ENCODE measurements around the gene EMILIN2.

DNA sequence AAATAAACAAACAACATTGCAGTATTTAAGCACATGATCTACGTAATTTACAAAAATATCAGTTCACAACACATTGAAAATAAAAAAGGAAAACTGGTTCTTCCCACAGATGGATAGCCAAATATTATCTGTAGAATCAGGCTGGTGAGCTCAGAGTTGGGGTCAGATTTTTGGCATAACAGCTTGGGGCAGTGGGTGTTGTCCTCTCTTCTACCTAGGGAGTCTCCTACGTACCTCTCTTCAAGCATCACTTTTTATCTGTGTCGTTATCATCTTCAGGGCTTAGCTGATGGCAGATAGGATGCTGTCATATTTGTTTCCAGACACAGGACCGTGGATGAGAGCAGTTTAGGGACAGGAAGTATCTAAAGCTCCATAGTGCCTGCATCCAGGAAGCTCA lies 46.2 kb downstream of the EMILIN2 start:
- TF ChIP-seq GATA2 (IDR thresholded peaks at IDR 0.05; ENCODE audit: low read depth, low read length) (no peak), GATA3 (IDR thresholded peaks at IDR 0.05; ENCODE audit: low read depth, low read length) (no peak)
